ENCODE data around the gene RAD51D.
"Not testable (repeated sequence)": the region's sequence is repeated elsewhere in the genome, so short reads cannot be mapped to it uniquely, and the experiment has no call there.

Gene RAD51D

DNA sequence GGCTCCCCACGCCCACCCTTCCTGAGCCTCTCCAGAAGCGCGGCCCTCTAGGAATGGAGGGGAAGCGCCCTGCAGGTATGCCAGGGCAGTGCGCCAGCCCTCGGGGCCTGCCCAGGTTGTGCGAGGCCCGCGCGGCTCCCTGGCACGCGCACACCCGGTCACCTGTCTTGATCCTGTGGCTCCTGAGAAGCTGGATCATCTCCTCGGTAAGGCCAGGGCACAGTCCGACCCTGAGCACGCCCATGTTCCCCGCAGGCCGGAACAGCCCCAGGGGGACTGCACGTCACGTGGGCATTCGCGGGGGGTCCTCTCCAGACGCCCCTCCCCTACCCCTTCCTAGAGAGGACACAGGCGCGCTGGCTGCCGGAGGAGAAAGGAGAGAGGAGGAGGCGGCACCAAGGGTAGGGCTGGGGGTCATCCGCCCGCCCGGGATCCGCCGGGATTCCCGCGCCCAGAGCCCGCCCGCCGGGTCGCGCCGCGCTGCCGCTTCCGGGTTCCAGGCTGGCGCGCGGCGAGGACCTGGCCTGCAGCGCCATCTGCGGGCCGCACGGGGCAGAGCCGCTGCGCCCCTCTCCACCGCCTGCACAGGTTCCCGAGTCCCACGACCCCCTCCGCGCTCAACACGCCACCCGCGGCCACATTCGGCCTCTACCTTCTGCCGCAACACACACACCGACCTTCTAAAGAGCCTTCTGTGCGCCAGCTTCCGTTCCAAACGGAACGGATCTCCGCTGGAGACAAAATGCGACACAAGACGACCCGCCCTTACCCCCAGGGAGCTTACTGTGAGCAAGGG is at the start of gene RAD51D:
RAD51D (minus strand) TSS at position 491 of the 796 bp plus-strand sequence; CDS start at position 244, 247 bp downstream.
- DNase-seq, result no peak

DNA sequence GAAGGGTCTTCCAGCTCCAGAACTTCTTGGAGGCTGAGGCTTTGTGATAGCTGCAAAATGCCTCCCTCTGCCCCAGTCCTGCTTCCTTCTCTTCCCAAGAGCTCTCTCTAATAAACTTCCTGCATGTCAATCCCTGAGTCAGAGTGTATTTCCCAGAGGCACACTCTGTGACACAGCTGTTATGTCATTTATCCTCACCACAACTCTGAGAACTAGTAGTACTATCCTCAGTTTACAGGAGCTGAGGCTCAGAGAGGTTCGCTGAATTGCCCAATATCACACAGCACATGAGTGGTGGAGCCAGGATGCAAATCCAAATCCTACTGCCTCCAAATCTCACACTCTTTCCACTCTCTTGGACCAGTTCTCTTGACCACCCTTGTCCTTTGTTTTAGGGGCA is 48.0 kb upstream of the RAD51D start:
- DNase-seq, result no peak

DNA sequence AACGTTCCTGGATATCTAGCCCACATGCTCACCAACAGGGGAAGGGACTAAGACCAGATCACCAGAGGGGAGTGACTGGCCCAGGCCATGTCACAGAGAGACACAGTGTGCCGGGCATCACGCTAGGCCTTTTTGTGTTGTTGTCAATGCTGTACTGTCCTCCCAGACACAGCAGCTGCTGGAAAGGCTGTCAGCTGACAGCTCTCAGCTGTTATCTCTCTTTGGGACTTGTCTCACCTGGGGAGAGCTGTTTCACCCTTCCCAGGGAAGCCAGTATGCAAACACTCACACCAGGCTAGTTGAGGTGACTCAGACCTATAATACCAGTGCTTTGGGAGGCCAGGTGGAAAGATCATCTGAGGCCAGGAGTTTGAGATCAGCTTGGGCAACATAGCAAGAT is 47.4 kb upstream of the RAD51D start:
- DNase-seq, result no peak

DNA sequence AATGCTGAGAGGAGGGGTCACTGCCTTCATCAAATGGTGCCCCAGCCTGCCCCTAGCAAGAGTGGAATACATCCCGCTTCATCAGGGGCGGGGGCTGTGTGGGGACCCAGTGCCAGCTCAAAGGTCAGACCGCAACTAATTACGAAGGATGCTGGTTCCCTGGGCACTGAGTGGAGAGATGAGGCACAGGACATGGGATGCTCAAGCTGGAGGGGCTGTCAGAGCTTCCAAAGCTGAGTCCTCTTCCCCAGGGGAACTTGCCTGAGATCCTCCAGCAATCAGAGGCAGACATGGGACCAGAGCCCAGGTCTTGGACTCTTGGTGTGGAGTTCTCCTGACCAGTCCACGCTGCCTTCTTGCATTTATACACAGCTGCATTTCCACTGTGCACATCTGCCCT is 46.9 kb upstream of the RAD51D start:
- no peak for DNase-seq

DNA sequence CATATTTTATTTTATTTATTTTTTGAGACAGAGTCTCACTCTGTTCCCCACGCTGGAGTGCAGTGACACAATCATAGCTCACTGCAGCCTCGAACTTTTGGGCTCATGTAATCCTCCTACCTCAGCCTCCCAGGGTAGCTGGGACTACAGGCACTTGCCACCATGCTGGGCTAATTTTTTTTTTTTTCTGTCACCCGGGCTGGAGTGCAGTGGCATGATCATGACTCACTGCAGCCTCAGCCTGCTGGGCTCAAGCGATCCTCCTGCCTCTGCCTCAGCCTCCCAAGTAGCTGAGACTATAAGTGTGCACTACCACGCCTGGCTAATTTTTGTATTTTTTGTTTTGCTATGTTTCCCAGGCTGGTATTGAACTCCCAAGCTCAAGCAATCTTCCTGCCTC is 45.1 kb upstream of the RAD51D start:
- DNase-seq, result no peak

DNA sequence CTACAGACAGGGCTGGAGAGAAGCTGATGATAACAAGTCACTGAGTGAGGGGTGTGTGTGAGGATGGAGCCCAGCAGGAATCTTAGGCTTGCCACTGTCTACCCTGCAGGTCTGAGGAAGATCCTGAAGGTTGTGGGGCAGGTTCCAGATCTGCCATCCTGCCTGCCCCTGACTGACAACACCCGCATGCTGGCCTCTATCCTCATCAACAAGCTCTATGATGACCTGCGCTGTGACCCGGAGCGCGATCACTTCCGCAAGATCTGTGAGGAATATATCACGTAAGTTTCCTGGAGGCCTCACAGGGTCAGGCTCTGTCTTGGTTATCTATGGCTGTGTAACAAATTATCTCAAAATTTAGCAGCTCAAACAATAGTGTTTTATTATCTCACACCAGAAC is 44.2 kb upstream of the RAD51D start:
- DNase-seq, result no peak

DNA sequence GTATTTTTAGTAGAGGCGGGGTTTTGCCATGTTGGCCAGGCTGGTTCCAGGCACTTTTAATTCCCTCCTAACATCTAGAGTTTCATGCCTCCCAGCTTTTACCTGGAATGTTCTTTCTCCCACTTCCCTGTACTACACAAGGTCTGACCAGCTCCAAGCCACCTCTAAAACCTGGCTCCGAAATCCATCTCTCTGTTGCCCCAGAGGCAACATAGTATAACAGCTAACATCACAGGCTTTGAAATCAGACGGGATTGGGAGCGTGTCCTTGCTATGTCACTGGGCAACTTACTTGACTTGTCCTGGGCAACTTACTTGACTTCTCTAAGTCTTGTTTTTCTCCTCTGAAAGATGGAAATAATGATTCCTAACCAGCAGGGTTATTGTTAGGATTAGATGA is 43.1 kb upstream of the RAD51D start:
- no peak for DNase-seq

DNA sequence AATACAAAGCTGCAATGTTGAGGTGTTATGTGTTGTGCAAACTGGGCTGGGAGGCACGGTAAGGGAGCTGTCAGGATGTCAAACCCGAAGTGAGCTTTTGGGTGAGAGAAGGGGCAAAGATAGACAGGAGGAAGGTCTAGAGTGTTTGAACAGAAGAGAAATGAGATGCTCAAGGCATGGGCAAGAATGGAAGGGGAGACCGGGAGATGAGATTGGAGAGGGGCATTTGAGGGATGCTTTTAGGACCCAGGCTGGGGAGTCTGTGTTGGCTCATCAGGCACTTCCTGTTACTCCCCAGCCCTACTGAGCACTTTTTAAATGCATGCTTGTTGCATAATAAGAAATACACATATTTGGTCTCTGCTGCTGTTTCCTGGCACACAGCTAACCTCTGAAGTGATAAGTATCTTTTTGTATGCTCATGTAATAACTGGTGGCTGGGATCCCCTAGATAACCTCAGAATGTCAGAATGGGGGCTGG is 41.7 kb upstream of the RAD51D start:
- DNase-seq, result no peak

DNA sequence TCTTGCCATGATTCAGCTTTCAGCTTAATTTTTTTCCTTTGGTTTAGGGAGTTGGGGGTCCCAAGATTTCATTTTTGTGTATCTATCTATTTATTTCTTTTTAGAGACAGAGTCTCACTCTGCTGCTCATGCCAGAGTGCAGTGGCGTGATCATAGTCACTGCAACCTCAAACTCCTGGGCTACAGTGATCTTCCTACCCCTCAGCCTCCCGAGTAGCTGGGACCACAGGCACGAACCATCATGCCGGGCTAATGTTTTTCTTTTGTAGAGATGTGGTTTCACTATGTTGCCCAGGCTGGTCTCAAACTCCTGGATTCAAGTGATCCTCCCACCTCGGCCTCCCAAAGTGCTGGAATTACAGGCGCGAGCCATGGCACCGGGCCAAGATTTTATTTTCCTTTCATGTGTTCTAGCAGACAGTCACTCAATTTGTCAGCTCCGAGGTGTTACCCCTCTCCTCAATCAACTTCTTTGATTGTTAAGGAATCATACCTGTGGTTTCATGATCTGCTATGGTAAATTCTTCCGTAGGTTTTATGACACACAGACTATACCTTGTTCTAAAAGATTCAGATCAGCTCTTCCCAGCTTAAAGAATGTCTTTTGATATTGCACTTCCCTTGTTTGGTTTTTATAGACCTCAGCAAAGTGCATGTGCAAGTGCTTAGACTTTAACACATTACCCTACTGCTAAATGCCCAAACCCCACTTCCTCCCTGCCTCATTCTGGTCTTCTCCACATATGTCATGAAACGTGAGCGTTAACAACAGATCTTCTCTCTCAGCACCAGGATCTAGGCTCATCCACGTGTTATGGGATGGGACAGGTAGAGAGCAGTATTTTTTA is 40.9 kb upstream of the RAD51D start:
- DNase-seq, result no peak

DNA sequence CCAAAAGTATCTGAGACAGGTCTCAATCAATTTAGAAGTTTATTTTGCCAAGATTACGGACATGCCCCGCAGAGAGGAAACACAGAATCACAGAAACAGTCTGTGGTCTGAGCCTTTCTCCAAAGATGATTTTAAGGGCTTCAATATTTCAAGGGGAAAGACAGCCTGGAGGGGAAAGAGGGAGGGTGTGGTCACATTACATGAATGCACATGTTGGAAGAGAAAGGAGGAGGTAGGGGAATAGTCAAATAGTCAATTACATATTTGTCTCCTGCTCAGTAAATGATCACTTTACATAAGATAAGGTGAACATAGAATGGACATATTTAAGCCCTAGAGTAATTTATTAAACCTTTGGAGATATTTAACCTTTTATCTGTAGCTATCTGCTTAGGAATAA is 40.3 kb upstream of the RAD51D start:
- no peak for DNase-seq

DNA sequence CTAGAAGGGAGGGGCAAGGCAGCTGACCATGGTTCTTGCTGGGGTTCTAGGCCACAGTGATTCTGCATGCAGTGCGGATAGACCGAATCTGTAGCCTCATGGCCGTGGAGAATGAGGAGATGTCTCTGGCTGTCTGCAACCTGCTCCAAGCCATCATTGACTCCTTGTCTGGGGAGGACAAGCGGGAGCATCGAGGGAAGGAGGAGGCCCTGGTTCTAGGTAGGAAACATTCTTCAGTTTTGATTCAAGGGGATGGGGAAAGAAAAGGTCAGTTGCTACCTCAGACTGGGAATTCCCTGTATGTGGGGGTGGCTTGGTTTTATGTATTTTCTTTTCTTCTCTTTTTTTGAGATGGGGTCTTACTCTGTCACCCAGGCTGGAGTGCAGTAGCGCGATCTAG is 35.6 kb upstream of the RAD51D start:
- no peak for DNase-seq

DNA sequence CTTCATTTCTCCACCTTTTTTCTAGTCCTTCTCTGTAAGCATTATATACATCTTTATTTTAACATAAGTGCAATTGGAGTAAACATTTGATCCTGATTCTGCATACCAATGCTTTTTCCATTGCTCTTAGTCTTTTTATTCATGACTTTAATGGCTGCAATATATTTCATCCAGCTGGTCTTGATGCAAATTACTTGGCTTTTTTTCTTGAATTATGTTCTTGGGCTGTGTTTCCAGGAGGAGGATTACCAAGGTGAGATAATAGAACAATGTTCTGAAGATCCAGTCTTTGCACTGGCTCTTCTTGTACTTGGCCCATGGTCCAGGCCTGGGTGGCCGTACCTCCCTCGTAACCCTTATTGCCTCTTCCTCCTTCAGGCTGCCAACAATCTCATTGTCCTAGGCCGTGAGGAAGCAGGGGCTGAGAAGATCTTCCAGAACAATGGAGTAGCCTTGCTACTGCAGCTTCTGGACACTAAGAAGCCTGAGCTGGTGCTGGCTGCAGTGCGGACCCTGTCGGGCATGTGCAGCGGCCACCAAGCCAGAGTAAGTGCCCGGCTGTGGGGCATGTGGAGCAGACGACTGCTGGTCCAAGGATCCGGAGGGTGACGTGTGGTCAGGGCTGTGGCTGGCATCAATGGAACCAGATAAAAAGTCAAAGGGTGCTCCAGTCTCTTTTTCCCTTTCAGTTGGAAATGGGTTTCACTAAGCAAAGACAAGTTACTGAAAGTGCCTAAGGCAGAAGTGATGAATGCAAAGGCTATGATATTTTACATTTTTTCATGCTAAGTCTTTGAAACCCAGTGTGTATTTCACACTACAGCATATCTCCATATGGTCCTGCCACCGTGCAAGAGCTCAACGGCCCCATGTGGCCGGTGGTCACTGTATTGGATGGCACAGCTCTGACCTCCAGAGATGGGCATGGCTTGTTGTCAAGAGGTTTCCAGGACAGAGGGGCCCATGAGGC is 34.8 kb upstream of the RAD51D start:
- no peak for DNase-seq

DNA sequence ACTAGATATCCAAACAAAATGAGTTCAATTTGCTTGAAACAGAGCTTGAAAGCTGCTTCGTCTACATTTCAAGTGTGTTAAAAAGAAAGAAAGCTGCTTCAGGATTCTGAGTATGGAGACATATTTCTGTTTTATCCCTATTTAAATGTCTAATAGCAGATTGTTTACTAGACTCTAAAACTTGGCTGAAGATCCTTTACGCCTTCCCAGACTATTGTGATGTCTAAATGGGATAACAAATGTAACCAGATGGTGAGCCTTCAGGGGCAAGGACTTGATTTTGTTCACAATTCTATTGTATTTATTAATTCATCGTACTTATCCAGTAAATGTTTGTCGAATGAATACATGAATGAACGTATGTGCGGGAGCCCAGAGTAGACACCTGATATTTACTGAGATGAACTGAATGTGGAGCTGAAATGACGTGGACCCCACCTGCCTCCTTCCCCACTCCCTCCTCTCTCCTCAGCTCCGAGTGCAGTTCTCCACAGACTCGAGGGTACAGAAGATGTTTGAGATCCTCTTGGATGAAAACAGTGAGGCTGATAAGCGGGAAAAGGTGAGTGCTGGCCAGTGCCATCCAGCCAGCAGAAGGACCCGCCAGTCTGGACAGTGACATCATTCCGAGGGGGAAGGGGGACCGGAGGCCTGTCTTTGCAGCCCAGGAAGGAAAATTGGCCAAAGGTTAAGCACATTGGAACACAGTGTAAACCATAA is 32.9 kb upstream of the RAD51D start:
- no peak for DNase-seq

DNA sequence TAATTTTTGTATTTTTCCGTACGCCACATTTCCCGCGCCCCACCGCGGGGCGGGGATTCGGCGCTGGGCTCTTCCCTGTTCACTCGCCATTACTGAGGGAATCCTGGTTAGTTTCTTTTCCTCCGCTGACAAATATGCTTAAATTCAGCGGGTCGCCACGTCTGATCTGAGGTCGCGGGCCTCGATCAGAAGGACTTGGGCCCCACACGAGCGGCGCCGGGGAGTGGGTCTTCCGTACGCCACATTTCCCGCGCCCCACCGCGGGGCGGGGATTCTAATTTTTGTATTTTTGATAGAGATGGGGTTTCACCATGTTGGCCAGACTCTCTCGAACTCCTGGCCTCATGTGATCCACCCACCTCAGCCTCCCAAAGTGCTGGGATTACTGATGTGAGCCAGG is 31.4 kb upstream of the RAD51D start:
- DNase-seq, result not testable (repeated sequence)

DNA sequence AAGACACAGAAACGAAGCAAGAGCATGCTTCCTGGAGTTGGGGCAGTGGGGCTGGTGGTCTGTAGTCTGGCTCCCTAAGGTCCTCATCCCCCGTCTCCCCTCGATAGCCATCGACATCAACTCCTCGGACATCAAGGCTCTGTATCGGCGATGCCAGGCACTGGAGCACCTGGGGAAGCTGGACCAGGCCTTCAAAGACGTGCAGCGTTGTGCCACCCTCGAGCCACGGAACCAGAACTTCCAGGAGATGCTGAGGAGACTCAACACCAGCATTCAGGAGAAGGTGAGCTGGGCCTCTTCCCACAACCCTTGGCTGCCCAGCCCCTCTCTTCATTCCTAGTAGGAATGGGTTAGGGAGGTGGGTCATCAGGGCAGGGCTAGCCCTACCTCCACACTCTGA is 30.3 kb upstream of the RAD51D start:
- DNase-seq, result no peak

DNA sequence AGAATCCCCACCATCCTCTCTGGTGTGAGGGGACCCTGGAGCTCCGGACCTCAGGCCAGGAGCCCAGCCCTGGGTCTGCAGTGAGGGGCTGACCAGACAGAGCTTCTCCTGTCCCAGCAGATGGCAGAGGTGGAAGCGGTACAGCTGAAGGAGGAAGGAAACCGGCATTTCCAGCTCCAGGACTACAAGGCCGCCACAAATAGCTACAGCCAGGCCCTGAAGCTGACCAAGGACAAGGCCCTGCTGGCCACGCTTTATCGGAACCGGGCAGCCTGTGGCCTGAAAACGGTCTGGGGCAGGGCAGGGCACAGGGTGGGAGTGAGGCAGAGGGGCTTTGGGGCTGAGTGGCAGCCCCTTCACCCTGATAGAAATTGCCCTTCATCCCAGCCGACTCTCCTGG is 28.5 kb upstream of the RAD51D start:
- DNase-seq, result no peak

DNA sequence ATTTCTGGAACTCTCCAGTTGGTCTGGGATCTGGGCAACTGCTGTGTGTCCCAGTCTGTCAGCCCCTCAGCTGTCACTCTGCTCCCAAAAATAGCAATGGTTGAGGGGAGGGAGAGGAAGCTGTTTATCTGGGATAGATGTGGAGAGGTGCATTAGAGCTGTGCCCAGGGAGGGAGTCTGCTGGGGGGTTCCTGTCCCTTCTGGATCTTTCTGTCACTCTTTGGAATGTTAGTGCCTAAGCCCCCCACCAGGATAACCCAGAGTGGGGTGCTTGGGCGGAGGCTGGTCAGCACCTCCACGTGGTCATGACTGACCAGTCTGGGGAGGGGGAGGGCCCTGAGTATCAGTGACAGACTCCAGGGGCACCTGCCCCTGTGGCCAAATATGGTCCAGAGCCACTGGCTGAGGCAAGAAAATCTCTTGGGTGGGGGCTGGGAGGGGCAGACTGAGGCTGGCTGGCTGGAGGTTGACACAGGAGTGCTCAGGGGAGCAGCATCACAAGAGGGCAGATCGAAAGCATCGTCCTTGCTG is 27.8 kb upstream of the RAD51D start, which contains the start of gene UNC45B:
UNC45B (plus strand) TSS at position 443 of the 531 bp plus-strand sequence. CDS start 447 bp downstream, outside the sequence.
- no peak for DNase-seq

DNA sequence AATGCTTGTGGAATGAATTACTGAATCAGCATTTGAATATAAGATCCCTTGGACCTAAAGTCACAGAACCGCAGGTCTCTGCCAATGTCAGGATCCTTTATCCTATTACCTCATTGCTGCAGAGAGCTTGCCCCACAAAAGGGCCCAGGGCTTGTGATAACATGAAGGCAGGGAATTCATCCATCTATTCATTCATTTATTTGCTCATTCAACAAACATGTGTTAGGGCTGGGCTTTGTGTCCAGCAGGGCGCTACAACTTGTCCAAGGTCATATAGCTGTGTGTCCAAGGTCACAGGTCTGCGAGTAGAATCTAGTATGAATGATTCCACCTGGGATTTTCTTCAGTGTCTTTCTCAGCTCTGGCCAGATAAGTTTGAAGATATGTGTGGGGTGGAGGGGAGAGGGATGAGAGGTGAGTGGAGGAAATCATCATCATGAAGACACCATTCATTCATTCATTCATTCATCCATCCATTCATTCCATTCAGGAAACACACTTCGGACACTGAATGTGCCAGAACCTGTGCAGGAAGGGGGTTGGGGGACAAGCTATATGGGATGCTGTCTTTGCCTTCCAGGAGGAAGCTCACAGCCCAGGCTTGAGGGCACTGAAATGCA is 26.7 kb upstream of the RAD51D start:
- DNase-seq, result no peak

DNA sequence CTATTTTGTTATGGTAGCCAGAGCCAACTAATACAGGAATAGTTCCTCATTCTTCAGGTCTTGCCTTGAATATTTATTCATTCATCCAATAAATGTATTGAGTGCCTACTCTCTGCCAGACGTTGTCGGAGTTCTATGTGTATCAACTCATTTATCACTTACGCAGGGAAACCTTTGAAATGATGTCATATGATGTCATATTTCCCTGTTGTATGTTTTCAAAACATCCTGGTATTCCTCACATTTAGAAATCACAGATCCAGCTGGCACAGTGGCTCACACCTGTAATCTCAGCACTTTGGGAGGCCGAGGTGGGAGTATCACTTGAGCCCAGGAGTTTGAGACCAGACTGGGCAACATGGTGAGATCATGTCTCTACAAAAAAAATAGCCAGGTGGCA is 25.2 kb upstream of the RAD51D start:
- no peak for DNase-seq

DNA sequence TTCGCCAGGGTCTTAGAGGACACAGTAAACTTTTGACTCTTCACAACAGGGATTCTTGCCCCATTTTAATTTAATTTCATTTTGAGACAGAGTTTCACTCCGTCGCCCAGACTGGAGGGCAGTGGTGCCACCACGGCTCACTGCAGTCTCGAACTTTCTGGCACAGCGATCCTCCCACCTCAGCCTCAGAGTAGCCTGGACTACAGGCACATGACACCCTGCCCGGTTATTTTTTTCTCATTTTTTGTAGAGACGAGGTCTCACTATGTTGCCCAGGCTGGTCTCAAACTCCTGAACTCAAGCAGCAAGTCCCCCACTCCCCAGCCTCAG is 22.8 kb upstream of the RAD51D start:
- no peak for DNase-seq

DNA sequence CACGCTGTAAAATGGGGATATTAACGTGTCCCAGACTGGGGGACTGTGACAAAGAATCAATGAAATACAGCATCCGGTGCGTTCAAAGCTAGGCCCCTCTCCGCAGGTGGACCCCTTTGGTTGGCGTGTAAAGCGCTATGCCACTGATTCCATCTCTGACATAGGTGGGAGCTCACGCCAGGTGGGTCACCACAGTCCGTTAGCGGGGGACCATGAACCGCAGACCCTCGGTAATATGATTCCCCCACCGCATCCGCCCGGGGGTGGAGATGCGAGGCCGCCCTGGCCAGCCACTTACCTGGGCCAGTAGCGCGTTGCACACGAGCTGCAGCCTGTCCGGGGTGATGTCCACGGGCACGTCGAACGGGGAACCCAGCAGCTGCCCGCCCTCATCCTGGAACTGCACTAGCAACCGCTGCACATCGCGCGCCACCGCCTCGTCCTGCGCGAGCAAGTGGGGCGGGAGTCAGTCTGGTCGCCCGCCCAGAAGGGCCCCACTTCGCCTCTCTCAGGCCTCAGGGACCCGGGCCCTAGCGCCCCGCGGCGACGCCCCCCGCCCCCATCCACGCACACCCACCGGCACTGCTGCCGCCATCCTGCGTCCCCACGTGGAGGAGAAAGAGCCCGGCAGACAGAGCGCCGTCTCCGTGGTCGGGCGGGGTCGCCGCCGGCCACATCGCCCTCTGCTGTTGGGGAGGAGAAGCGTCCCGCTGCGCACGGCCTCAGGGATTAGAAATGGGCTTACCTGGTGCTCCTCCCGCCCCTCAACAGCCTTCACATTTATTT is 22.2 kb upstream of the RAD51D start, which contains the start of gene NLE1:
NLE1 (minus strand) TSS at position 623 of the 786 bp plus-strand sequence; CDS start at position 595, 28 bp downstream.
- DNase-seq, result no peak

All from cortex of kidney (tissue), 1 donor.